Stimulated activated CD4-positive, alpha-beta T cell treated with anti-CD3 and anti-CD28 coated beads, Interleukin-1b, Interleukin-23, amount 100 ng/mL, for 4 hours (primary cell): ENCODE results near the gene AUTS2.
A peak's percentile ranks its signal among the peaks of the same experiment; 100 is the strongest.
"Not testable (repeated sequence)": the region's sequence is repeated elsewhere in the genome, so short reads cannot be mapped to it uniquely, and the experiment has no call there.

Experiments
- DNase-seq, 2 donors: peaks; one replicate each; pipeline ENCODE4 v3.0.0-alpha.2; 2020; ENCODE audit warnings: low read depth in 2 of 2

Gene AUTS2

DNA sequence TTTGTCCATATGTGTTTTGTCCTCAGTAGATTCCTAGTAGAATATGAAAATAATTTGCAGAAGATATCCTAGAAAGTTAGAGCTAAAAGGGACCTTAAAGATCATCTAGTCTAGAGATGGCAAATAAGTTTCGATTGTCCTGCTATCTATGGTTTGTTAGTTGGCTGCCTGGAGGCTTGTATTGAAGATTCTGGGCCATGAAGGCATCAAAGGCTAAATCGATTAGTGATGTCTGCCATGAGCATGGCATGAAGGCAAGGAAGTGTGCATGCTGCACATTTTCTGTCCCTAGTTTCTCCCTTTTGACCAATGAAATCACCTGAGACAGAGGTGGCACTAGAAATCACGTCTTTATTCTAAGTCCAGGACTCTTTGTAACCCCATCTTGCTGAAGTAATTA is 979.9 kb downstream of the AUTS2 start:
- DNase-seq, result no peak

GRCh38 chr7:70579397-70580097 is 981.3 kb downstream of the AUTS2 start:
- DNase-seq, result no peak

DNA sequence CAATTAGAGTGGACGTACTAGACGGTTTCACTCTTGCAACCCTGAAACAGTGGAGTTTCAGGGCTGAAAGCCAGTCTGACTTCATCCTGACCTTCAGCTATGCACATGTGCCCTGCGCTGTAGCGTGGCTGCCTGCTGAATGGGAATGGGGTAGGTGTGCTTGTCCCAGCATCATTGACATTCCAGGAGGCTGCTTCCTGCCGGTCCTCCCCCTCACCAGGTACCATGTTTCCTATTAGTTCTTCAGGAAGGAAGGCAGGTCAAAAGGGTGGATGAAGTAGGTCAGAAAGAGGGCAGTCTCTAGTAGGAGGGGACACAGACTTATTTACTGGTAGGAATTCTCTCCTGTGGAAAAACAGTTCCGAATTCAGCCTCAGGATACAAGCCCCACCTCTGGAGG is 981.9 kb downstream of the AUTS2 start:
- DNase-seq, result no peak

GRCh38 chr7:70582927-70583895 is 984.9 kb downstream of the AUTS2 start:
- no peak for DNase-seq

DNA sequence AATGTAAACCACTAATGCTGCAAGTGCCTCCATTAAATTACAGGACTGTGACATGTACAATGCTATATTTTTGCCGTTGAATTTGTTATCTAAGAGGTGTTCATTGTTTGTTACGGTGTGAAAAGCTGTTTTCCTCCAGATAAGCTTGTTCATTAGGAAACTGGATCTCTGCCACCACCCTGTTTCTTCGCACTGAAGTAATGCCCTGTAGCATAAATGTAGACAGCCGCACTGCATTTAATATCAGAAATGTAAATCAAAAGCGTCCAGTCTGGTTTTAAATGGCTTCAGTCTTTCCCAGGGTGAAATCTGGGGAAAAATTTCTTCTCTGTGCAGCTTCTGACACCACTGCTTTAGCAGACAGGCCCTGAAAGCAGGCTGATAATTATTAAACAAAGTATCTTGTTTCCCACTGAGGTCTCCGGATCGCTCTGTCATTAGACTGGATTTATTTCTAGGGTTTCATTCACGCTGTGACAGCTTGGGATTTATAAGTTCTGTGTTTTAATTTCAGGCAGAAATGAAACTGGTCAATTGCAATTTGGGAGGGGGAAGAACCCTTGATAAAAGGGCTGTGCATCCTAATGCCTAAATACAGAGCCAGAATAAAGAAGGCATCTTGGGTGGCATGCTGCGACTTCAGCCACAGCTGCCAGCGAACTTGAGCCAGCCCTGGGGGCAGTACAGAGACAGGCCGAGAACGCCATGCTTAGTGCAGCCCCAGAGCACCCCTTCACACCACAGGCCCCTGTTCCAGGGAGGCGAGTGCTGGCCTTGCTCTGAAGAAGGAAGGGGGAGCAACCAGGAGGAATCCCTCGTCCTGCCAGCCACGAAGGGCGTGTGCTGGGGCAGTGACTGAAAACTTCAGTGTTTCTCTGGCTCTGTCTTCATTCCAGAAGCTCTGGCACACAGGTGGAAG is 985.9 kb downstream of the AUTS2 start:
- DNase-seq, result no peak

GRCh38 chr7:70585071-70585470 is 986.8 kb downstream of the AUTS2 start:
- no peak for DNase-seq

DNA sequence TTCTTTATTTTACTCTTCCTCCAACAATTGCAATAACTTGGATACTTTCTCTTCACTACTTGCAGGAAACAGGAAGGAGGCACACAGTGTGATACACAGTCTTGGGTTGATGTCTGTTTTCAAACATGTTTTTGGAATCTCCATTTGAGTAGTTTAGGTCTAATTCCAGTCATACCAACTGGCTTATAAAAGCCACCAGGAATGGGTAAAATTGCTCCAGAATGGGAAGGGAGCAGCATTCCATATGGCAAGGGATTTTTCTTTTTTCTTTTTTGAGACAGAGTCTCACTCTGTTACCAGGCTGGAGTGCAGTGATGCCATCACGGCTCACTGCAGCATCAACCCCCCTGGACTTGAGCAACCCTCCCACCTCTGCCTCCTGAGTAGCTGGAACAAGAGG is 988.5 kb downstream of the AUTS2 start:
- DNase-seq, result no peak

DNA sequence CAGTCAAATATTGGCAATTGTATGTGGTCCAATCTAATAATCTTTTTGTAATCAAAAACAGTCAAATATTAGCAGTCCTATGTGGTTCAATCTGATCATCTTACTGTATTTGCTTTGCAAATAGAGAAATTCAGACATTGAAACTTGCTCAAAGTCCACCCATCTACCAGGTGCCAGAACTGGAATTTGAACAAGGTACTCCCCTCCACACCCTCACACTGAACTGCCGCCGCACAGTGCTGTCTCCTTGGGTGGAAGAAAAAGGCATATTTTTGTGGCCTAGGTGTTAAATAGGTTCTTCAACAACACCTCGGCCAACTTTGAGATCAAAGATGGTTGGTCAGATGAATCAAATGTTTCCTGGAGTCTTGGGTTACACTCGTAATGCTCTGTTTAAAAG is 989.5 kb downstream of the AUTS2 start:
- no peak for DNase-seq

GRCh38 chr7:70588191-70588921 is 990.1 kb downstream of the AUTS2 start:
- no peak for DNase-seq

GRCh38 chr7:70589010-70589409 is 990.7 kb downstream of the AUTS2 start:
- DNase-seq, result no peak

DNA sequence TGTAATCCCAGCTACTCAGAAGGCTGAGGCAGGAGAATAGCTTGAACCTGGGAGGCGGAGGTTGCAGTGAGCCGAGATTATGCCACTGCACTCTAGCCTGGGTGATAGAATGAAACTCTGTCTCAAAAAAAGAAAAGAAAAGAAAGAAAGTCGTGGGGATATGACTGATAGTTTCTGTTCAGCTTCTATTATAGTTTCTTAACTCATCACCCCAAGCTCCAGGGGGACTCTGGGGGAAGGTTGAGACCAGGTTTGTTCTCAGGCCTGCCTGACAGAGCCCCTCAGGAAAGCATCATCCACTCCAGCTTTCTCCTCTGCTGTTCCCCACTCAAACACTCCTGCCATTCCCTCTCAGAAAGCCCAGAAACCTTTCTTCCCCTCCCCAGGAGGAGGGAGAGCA is 991.3 kb downstream of the AUTS2 start:
- DNase-seq, result no peak

GRCh38 chr7:70590126-70590854 is 992.0 kb downstream of the AUTS2 start:
- no peak for DNase-seq

DNA sequence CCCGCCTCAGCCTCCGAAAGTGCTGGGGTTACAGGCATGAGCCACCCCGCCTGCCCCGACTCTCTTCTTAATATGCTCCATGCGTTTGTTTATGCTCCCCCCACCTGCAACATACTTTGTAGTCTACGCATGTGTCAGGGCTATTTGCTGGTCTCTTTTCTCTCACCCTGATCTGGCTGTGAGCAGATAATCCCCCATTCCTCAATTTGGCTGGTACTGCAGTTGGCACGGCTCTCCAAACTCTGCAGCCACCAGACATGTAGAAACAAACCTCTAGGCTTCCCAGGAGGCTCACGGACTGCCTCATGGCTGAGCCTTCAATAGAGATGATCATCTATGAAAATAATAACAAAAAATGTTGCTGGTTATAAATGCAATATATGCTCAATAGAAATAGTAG is 993.4 kb downstream of the AUTS2 start:
- DNase-seq, result no peak

- no peak for DNase-seq
These were observed 993.9 kb downstream of the AUTS2 start for GRCh38 chr7:70592171-70592570.

GRCh38 chr7:70594170-70594569 is 995.9 kb downstream of the AUTS2 start:
- no peak for DNase-seq

DNA sequence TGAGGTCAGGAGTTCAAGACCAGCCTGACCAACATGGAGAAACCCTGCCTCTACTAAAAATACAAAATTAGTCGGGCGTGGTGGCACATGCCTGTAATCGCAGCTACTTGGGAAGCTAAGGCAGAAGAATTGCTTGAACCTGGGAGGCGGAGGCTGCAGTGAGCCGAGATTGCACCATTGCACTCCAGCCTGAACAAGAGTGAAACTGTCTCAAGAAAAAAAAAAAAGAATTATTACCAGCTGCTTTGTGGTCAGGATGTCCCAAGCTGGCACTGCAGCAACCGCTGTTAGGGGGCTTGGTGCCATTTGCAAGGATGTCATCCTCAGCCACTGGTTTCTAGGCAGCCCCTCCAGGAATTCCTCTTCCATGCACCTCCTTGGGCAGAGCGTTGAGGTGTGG is 996.6 kb downstream of the AUTS2 start:
- DNase-seq, result not testable (repeated sequence)

GRCh38 chr7:70595370-70595754 is 997.1 kb downstream of the AUTS2 start:
- no peak for DNase-seq

GRCh38 chr7:70595755-70596597 is 997.7 kb downstream of the AUTS2 start:
- peak in 1 of 2 donors; percentile 2 for DNase-seq

DNA sequence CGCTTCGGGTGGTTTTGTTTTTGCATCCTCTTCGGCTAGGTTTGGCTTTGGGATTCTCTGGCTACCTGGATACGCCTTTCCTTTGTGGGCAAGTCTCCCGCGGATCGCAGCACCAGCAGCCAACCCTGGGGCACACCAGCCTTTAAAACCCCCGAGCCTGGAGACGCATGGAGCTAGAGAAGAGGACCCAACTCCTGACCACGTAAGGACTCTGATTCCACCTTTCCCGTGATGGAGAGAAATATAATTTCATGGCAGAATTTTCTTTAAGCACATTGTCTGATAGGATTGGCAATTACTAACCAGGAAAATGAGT is 998.3 kb downstream of the AUTS2 start:
- DNase-seq, result no peak

- no peak for DNase-seq
These were observed 998.8 kb downstream of the AUTS2 start for GRCh38 chr7:70597066-70597465.
